Mesenteric fat pad (tissue), 1 donor: ENCODE measurements around the gene USP7. TPM values are rescaled to one million over a fixed set of nuclear protein-coding genes. Genes with fewer than 3 reads are reported as not detected.

ENCODE experiments used
- DNase-seq: peaks from one replicate; pipeline ENCODE4 v3.0.0-alpha.2; 2020; ENCODE audit warnings: low spot score
- total RNA-seq: library from RNA; stranded (reverse); fragmentation: NEBNext Ultra II Directional; extraction: Animal tissue kit (Norgen Biotek cat#: 25700); gene quantifications from one replicate; pipeline ENCODE4 v1.2.1, GENCODE V29; 2021
- donor health status: DM: yes; HTN: yes; CAD: no.

The USP7 gene
- total RNA-seq, 1 donor from 2014 or later, result 95.5 TPM

DNA sequence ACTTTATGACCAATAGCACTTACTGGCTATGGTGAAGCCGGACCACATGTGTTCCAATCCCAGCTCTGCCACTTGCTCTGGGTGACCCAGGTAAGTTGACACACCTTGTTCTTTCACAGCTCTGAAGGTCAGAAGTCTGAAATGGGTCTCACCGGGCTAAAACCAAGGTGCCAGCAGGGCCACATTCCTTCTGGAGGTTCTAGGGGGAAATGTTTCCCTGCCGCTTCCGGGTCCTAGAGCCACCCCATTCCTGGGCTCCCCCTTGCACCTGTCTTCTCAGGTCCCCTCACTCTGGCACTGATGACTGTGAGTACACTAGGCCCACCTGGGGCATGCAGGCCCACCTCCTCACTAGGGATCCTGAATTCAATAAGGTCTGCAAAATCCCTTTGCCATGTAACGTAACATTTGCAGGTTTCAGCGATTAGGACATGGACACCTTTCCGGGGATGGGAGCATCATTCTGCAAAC lies 11.4 kb downstream of the USP7 start:
- DNase-seq, result no peak

DNA sequence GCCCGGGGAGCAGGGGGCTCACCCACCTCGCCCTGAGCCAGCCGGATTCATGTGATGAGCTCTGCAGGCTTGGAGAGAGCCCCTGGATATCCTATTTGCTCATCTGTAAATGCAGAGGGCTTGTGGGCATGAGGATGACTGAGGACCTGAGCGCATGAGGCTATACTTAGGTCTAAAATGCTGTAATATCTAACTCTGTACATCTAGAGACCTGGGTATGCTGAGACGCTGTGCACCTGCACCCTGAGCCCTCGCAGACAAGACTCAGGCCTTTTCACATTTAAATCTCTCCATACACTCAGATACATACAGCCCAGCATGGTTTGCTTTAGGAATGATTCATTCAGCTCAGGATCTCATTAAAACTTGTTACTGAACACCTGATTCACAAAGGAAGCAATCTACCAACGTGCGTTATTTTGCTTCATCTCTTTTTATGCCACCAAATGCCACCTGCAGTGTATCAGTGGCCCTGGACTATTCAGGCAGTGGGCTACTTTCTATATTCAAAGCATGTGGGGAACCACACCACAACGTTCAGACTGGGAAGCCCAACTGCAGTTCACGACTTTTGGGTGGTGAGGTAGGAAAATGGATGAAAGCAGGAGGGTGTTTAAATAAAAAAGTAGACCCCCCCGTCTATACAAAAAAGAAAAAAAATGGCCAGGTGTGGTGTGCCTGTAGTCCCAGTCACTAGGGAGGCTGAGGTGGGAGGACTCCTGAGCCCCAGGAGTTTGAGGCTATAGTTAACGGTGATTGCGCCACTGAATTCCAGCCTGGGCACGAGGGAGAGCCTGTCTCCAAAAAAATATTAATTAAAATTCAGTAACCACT lies 12.0 kb downstream of the USP7 start:
- DNase-seq, result no peak

DNA sequence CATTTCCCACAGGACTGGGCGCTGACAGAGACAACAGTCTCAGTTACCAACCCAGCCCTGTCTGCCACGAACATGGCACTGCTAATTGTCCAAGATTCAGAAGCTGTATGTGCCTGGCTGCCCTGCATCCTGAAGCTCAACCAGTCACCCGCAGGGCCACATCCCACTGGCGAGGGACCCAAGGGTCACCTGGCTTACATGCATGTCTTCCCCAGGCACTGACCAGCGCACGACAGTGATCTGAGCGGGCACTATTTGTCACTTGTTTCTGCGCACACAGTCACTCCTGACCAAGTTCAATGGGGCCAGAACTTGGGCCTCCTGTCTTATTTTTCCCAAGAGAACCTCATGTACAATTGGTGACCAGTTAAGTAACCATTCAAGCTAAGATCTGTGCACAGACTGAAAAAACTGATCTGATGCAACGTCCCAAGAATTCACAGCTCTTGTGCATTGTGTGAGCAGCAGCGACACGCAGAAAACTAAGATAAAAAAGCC lies 13.1 kb downstream of the USP7 start:
- DNase-seq, result no peak

DNA sequence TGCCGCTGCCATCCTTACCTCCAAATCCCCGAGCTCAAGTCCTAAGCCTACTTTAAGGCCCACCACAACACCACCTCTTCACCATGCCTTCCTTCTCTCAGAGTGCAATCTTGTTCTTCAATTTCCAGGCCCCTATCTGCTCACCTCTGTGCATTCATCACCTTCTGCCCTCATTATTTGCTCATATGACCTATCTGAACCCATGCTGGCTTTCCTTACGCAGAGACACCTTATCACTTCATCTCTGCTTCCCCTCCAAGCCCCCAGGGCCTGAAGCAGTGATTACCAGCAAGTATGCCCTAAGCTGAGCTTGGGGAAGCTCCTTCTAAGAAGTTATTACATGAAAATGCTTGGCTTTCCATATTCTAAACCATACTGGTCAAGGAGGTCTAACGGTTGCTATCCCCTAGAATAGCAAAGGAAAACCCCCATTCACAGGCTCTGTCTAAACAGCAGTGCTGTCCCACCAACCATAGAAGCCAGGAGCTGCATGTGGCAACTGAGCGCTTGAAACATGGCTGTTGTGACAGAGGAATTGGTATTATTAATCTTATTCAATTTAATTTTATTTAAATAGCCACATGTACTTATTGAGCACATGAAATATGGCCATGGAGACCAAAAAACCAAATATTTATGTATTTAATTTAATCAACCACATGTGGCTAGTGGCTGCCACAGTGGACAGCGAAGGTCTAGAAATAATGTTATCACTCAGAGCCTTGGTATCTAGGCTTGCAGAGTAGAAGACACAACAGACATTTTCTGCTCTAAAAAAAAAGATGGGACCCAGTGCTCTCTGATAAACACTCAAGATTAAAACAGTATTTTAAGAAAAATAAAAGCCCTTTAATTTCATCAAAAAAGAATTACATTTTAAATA lies 13.9 kb downstream of the USP7 start:
- DNase-seq, result no peak

DNA sequence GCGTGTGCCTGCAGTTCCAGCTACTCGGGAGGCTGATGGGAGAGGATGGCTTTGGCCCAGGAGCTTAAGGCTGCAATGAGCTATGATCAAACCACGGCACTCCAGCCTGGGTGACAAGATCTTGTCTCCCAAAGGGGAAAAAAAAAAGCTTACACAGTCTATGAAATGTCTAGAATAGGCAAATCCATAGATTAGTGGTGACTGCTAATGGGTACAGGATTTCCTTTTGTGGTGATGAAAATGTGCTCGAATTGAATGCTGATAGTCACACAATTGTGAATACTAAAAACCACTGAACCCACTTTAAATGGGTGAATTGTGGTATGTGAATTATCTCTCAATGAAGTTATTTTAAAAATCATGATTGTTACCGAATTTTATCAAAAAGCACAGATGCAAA lies 14.9 kb downstream of the USP7 start:
- no peak for DNase-seq

DNA sequence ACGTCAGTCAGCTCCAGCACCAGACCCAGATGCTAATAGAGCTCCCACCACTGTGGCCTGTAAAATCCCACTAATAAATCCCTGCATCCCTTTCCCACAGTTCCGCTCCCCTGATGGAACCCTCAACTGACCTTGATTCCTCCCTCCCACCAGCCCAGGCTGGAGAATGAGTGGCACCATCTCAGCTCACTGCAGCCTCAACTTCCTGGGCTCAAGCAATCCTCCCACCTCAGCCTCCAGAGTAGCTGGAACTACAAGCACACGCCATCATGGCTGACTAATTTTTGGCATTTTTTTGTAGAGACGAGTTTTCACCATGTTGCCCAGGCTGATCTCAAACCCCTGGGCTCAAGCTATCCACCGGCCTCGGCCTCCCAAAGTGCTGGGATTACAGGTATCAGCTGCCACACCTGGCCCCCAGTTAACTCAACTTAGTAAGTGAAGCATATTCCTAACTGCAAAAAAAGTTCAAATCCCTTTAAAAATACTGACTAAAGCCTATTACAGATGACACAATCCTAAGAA lies 15.6 kb downstream of the USP7 start:
- no peak for DNase-seq

DNA sequence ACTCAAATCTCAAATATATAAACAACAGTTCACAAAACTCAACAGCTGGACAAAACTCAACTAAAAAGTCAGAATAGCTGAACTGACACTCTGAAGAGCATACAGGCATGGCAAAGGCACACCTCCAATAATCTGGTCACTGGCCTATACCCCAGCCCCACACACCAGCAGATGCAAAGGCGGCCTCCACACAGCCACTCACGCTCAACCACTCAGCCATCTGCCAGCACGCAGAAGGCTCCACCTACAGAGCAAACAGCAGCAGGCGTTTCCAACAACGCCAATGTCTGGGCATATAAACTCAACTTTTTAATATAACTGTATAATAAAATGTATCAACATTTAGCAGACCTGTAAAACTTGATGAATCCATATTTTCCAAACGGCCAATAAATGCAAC lies 17.2 kb downstream of the USP7 start:
- no peak for DNase-seq

DNA sequence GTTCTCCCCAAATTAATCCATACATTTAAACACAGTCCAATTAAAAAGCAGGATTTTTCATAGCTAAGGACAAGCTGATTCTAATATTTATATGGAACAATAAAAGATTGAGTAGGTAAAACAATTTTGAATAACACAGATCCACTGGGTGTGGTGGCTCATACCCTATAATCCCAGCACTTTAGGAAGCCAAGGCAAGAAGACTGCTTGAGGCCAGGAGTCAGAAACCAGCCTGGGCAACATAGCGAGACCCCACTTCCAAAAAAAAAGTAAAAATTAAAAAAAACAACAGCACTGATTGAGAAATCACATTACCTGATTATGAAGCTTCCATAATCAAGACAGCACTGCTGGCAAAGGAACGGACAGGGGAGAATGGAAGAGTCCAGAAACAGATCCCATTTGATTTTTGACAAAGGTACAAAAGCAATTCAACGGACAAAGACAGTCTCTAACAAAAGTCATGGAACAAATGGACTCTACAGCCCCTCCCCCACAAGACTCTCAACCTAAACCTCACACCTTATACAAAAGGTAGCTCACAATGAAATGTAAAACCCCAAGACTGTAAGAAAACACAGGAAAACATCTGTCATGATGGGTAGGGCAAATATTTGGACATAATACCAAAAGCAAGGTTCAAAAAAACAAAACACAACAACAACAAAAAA lies 17.9 kb downstream of the USP7 start:
- DNase-seq, result no peak

DNA sequence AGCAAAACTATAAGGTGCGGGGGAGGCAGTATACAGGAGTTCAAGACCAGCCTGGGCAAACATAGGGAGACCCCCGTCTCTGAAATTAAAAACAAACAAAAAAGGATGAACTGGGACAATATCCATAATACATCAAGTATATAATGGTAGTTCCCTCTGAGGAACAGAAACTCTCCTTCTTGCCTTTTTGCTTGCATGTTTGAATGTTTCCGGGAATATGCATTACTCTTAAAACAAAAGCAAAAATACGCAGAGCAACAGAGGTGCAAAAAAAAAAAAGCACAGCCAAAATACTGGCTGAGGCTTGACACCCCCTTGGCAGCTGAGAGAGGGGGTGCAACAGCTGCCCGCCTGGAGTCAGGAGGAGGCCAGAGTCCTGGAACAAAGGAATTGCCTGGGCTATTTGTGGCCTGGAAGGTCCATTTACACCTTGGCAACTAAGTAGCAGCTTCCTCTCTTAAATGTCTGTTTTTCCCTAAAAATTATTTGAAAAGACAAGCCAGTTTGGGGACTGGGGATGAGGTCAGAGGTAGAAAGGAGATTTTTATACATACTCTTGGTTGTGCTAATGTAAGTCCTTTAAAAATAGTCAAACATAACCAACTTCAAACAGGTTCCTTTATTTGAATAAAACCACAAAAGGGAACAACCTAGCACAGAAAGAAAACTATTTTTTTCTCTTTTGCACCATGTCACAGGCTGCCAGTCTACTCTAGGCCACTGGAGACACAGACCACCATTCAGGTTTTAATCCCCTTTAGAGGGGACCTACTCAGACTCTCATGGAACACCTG lies 19.5 kb downstream of the USP7 start:
- DNase-seq, result no peak

DNA sequence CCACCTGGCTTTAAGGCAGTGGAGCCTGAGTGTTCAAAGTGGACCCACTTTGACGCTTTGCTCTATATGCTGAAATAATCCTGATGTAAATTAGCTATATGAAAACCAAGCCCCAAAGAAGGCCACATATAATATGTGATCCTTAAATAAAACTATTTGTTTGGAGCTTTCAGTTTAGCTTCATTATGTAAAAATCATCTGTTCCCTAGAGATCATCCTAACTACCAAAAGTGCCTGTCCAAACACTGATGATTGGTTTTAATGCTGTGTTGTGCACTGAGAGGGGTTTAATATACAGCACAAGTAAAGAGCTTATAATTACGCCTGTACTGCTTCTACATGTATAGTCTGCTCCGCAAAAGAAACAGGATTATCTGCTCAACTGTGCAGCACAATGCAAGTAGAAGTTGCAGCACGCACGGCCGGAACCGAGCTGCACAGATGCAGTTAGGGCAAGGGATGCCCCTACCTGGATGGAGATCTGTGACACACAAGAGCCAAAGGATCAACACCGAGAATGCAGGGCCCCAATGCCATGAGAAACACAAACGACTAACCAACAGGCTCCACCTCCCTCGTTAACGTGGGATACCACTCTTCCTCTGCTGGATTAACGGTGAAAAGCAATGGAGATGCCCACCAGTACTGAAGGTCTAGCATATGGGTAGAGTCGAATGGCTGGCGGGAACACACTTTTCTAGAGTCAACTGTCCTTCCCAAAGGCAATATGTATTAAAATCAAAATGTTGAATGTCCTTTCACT lies 20.5 kb downstream of the USP7 start:
- no peak for DNase-seq

DNA sequence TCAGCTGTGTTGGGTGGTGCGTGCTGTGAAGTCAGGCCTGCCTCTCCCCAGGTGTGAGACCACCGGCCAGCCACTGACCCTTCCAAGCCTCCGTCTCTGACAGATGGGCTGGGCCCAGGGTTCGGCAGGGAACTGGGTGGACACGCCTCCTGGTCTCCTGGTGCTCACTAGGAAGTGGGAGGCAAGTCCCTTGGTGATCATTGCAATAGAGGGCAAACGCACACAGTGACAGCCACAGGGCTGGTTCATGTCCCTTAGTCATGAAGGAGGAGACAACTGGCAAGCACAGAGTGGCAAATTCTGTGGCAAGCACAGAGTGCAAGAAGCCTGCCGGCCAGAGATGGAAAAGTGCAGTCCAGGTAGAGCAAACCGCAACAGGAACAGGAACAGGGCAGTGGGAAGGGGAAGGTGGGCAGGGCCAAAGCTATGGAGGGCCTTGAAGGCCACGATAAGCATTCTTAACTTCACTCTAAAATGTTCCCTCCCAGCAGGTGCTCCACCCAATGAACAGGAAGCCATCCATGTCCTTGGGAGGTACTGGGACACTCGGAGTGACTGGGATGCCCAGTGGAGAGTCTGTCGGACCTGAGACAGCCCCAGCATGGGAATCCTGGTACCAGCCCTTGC lies 21.9 kb downstream of the USP7 start:
- no peak for DNase-seq

DNA sequence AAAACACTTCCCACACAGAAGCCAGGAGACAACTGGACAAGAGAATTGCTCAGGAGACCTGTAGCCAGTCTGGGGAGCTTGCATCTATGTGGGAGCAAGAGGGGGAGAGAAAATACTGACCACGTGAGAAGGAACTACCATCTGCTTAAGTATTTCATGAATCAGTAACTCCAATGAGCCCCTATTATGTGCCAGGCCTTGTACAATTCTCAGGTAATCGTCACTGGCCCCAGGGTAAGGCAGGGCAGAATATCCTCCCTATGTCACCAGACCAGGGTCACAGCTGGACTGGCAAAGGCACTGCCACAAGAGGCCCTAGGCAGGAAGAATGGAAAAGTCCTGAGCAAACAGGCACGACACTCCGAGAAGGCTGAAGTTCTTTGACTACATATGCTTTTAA lies 25.9 kb downstream of the USP7 start:
- no peak for DNase-seq

DNA sequence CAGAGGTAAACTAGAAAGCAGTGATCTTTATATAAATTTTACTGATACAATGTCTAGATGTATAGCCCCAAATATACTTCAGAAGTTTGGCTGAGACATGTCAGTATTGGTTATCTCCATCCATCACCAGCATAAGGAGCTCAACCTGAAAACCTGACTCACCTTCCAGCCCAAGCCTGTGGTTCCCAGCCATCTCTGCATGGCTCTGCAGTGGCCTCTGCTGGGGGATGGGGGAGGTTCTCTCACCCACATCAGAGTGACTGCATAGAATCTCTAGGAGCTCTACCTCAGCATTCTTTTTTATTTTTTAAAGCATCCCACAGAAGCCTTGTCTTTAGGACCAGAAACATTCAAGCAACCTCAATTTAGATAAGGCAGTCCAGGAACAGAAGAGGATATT lies 27.3 kb downstream of the USP7 start:
- no peak for DNase-seq

DNA sequence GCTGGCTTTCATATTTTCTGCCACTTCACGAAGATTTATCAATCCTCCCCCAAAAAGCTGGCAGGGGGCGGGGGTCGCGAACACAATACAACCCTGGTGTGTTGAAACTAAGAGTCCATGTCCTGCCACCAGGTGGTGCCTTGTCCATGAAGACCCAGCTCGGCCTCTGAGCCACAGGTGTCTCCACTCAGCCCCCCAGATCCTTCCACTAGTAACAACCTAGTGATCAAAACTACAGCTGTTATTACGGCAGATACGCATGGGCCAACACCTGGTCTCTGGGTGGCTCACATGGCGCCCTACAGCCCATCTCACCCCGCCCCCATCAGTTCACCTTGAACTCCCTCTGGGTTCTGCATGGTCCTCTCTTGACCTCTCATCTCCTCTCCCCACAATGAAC lies 27.7 kb downstream of the USP7 start:
- DNase-seq, result no peak

DNA sequence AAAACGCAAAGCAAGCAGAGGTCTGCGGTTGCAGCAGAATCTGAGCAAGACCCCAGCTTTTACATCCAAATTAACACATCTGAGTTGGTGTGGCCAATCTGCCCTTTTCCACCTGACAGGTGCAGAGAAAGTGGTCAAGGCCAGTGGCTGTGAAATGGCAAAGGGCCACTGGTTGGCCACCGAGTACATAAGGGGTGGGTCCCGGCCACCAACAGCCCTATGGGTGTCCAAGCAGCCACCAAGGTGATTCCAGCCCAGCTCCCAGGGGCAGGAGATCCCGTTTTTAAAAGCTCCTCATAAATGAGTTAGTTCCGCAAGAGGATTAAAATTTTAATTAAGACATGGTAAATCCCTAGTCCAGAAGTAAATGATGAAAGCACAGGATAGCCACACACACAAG lies 29.1 kb downstream of the USP7 start:
- DNase-seq, result no peak

DNA sequence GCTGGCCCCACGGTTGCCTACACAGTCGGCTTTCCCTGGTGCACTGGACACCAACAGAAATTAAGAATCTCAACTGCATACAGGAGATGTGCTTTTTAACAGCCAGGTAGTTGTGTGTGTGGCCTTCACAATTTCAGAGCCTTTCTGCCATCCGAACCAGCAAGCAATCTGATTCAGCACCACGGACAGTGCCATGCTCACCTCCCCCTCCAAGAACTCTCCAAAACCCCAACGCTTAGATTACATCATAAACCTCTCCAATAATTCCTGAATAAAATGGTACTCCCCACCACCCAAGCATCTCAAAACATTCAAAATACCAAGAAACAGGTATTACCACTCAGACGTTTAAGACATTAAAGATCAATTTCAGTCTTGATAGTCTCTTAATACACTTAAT lies 31.8 kb downstream of the USP7 start:
- DNase-seq, result no peak

DNA sequence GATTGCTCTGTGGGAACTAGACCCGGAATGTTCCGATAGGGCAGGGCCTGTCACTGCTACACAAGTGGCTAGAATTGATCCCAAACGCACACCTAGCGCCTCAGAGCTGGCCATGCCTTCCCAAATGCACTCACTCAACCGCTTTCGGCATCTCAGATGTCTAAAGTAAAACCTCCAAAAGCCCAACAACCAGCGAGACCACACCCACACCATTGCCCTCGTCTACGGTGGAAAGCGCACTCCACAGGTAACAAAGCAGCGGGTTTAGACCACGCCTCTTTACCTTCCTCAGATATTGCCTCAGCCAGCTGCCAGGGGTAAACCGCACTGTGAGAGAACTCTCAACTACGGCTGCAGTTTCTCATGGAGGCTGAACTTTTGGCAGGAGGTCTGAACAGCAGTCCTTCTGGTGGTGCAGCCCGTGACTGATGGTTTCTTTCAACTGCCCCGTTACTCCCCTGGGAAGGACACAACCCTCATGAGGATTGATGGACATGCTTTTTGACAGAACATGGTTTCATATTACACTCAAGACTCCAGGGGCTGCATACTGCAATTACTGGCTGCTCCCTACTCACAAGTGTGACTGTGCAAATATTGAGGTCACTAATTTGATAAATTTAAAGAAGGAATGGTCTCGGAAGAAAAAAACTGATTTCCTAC lies 34.5 kb downstream of the USP7 start:
- no peak for DNase-seq

DNA sequence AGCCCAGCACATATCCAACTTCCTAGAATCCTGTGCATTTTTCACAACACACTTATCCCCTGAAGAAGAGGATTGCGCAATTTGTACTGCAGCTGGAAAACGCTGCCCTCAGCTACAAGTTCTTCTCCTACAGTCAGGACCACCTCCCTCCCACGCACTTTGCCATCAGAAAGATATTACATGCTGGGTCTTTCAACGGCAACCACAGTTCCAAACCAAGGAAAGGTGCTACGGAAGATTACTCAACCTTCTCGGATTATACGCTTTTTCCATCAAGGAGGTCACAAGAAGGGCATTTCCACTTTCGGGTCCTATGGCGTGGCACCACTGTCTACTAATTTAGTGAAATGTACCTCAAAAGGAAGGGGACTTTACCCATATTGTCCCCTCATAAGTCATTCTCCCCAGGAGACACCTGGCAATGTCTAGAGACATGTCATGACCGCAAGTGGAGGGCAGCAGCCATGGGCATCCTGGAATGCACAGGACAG lies 35.2 kb downstream of the USP7 start:
- no peak for DNase-seq

DNA sequence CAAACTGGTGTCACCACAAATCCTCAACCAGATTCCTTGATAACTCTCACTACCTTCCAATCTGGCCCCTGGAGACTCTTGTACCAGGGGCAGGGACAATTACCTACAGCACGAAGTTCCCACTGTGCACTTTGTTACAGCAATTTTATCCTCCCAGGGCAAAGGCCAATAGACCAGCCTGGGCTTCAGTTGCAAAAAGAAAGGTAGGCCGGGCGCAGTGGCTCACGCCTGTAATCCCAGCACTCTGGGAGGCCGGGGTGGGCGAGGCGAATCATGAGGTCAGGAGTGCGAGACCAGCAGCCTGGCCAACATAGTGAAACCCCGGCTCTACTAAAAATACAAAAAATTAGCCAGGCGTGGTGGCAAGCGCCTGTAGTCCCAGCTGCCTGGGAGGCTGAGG lies 36.9 kb downstream of the USP7 start:
- no peak for DNase-seq
